Measurements from ENCODE around the gene CD47. TPM values are rescaled to one million over a fixed set of nuclear protein-coding genes. Genes with fewer than 3 reads are reported as not detected.

Gene CD47
- total RNA-seq, 1 experiment from 2014 or later = 42.5 TPM

- TF ChIP-seq ZFX (IDR thresholded peaks at IDR 0.05) (no peak), FOSL1 (IDR thresholded peaks at IDR 0.05; ENCODE audit: low read depth) (no peak), POLR2AphosphoS5 (IDR thresholded peaks at IDR 0.05; ENCODE audit: low read depth, low read length) (no peak), YY1 (IDR thresholded peaks at IDR 0.05; ENCODE audit: extremely low read depth, insufficient replicate concordance, low read depth, low read length) (no peak), EZH2phosphoT487 (IDR thresholded peaks at IDR 0.05; ENCODE audit: borderline replicate concordance) (no peak), POLR2A (IDR thresholded peaks at IDR 0.05; ENCODE audit: borderline replicate concordance, extremely low read depth, insufficient read depth, insufficient read length) (no peak), ZNF274 (IDR thresholded peaks at IDR 0.05; ENCODE audit: low read depth, low read length) (no peak), TCF7L2 (IDR thresholded peaks at IDR 0.05; ENCODE audit: borderline replicate concordance, extremely low read depth, insufficient read depth, insufficient read length) (no peak), SRF (IDR thresholded peaks at IDR 0.05; ENCODE audit: low read depth) (no peak), SP1 (IDR thresholded peaks at IDR 0.05; ENCODE audit: low read depth) (no peak), EGR1 (IDR thresholded peaks at IDR 0.05; ENCODE audit: low read depth) (no peak), CEBPB (IDR thresholded peaks at IDR 0.05; ENCODE audit: low read depth) (no peak), CTCF (IDR thresholded peaks at IDR 0.05 in 2 of 3, conservative IDR thresholded peaks at IDR 0.05 in 1 of 3; ENCODE audit: borderline replicate concordance in 1 of 3, insufficient read depth in 1 of 3, low read depth in 2 of 3, low read length in 2 of 3) (no peak), RAD21 (IDR thresholded peaks at IDR 0.05; ENCODE audit: low read depth) (no peak), EZH2 (IDR thresholded peaks at IDR 0.05) (no peak), SIN3A (IDR thresholded peaks at IDR 0.05; ENCODE audit: low read depth) (no peak), CBX3 (IDR thresholded peaks at IDR 0.05; ENCODE audit: low read depth) (no peak)
- TF ChIP-seq, protein P1, sequence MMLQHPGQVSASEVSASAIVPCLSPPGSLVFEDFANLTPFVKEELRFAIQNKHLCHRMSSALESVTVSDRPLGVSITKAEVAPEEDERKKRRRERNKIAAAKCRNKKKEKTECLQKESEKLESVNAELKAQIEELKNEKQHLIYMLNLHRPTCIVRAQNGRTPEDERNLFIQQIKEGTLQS (IDR thresholded peaks at IDR 0.05) = no peak
- TF ChIP-seq, protein P2, sequence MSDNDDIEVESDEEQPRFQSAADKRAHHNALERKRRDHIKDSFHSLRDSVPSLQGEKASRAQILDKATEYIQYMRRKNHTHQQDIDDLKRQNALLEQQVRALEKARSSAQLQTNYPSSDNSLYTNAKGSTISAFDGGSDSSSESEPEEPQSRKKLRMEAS (IDR thresholded peaks at IDR 0.05) = no peak
- TF ChIP-seq, protein P3, sequence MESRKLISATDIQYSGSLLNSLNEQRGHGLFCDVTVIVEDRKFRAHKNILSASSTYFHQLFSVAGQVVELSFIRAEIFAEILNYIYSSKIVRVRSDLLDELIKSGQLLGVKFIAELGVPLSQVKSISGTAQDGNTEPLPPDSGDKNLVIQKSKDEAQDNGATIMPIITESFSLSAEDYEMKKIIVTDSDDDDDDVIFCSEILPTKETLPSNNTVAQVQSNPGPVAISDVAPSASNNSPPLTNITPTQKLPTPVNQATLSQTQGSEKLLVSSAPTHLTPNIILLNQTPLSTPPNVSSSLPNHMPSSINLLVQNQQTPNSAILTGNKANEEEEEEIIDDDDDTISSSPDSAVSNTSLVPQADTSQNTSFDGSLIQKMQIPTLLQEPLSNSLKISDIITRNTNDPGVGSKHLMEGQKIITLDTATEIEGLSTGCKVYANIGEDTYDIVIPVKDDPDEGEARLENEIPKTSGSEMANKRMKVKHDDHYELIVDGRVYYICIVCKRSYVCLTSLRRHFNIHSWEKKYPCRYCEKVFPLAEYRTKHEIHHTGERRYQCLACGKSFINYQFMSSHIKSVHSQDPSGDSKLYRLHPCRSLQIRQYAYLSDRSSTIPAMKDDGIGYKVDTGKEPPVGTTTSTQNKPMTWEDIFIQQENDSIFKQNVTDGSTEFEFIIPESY (IDR thresholded peaks at IDR 0.05; ENCODE audit: extremely low read depth, insufficient replicate concordance, low read length) = no peak
- no peaks in the 10 kb centered on the region for H3K9me3 ChIP-seq (ENCODE audit: control insufficient read depth in 1 of 2, insufficient read depth in 1 of 2, low read depth in 1 of 2, low read length in 2 of 2)
- no TSS peak for BruUV-seq (replicated peaks)
- no peak overlapping the region for H3K4me3 ChIP-seq (replicated peaks in 1 of 2; ENCODE audit: low read depth in 1 of 2, low read length in 2 of 2)
- H3K27ac ChIP-seq (ENCODE audit: low read depth, low read length) = no peak overlapping the region
- H3K4me2 ChIP-seq (ENCODE audit: low read length) = no peak overlapping the region
- no peak for ATAC-seq
- H3K79me2 ChIP-seq (ENCODE audit: insufficient read depth, low read length) = no peaks in the 10 kb centered on the region
- H3K27me3 ChIP-seq (ENCODE audit: insufficient read depth, low read length) = no peaks in the 10 kb centered on the region
- no peaks in the 10 kb centered on the region for H3K9me2 ChIP-seq (ENCODE audit: insufficient read depth)
- ChIA-PET RAD21 (ENCODE audit: low non-redundant PET in 1 of 2, low total read pairs in 2 of 2, uncharacterized antibody in 2 of 2, unreplicated experiment in 2 of 2) (no interaction called here), POLR2A (no interaction called here), CTCF (no interaction called here)
- no peak for DNase-seq (ENCODE audit: low read depth, low spot score)
- H3K4me1 ChIP-seq (ENCODE audit: control insufficient read depth in 1 of 2, insufficient read depth in 2 of 2, low read length in 2 of 2) = no peaks in the 10 kb centered on the region
- no peak overlapping the region for H3K9ac ChIP-seq (ENCODE audit: low read length)
- no peaks in the 10 kb centered on the region for H4K20me1 ChIP-seq (ENCODE audit: insufficient read depth)
- no peak overlapping the region for H2AFZ ChIP-seq (ENCODE audit: low read depth, low read length, poor library complexity, severe bottlenecking)
- no peaks in the 10 kb centered on the region for H3K36me3 ChIP-seq (ENCODE audit: control insufficient read depth in 1 of 2, insufficient read depth in 2 of 2, low read length in 2 of 2)
- intact Hi-C loops (cut with micrococcal nuclease) = no loop called here
Measured at GRCh38 chr3:108024146-108024850, 66.5 kb downstream of the CD47 start.
